ENCODE data around the gene GAGE12H.

The GAGE12H gene

GRCh38 chrX:49618574-49618973 lies 38.8 kb downstream of the GAGE12H start:
- no peak overlapping the region for H3K4me3 ChIP-seq (ENCODE audit: low read depth, low read length)
- no peak for TF ChIP-seq CTCF (IDR thresholded peaks at IDR 0.05; ENCODE audit: insufficient read depth, low read depth, low read length, missing control alignments)
- DNase-seq (ENCODE audit: low read depth): no peak

- H3K4me3 ChIP-seq (ENCODE audit: low read depth, low read length): no peak overlapping the region
- TF ChIP-seq CTCF (IDR thresholded peaks at IDR 0.05; ENCODE audit: insufficient read depth, low read depth, low read length, missing control alignments): peak; percentile 24
- DNase-seq (ENCODE audit: low read depth): peak; percentile 4
These were observed 47.5 kb downstream of the GAGE12H start for GRCh38 chrX:49627086-49627777.
